Trophoblast cell (in vitro differentiated cells and primary cell): ENCODE results near the gene CNTN4.

ENCODE experiments used
- DNase-seq, 2 donors: peaks; one replicate each; pipeline ENCODE4 v3.0.0-alpha.2; 2016
- H2AFZ ChIP-seq: 2 replicates; pipeline ENCODE4 v1.6.1; 2013; ENCODE audit warnings: low read length, moderate library complexity, mild to moderate bottlenecking; ENCODE audit not compliant: insufficient read depth, poor library complexity
- H2AK5ac ChIP-seq: 2 replicates; pipeline ENCODE4 v1.6.1; 2013; ENCODE audit warnings: mild to moderate bottlenecking, low read length
- H2BK120ac ChIP-seq: 2 replicates; pipeline ENCODE4 v1.6.1; 2013; ENCODE audit warnings: low read length, mild to moderate bottlenecking, moderate library complexity; ENCODE audit not compliant: insufficient read depth, poor library complexity
- H2BK12ac ChIP-seq: 2 replicates; pipeline ENCODE4 v1.6.1; 2013; ENCODE audit warnings: mild to moderate bottlenecking, low read length, moderate library complexity
- H2BK5ac ChIP-seq: 2 replicates; pipeline ENCODE4 v1.6.1; 2013; ENCODE audit warnings: low read length, low read depth, moderate library complexity, mild to moderate bottlenecking; ENCODE audit not compliant: poor library complexity
- H3K14ac ChIP-seq: 2 replicates; pipeline ENCODE4 v1.6.1; 2013; ENCODE audit warnings: mild to moderate bottlenecking, low read length
- H3K18ac ChIP-seq: 2 replicates; pipeline ENCODE4 v1.6.1; 2013; ENCODE audit warnings: mild to moderate bottlenecking, low read length
- H3K23ac ChIP-seq: 2 replicates; pipeline ENCODE4 v1.6.1; 2013; ENCODE audit warnings: low read length
- H3K27ac ChIP-seq: 2 replicates; pipeline ENCODE4 v1.5.1; 2013; ENCODE audit warnings: low read depth, mild to moderate bottlenecking, inconsistent platforms, low read length, moderate library complexity
- H3K27me3 ChIP-seq: 2 replicates; pipeline ENCODE4 v1.6.1; 2013; ENCODE audit warnings: inconsistent platforms, mild to moderate bottlenecking, low read length, moderate library complexity; ENCODE audit not compliant: insufficient read depth
- H3K36me3 ChIP-seq, 2 experiments: 1 replicate in 1 of 2; 2 replicates in 1 of 2; pipeline ENCODE4 v1.6.1; 2013; ENCODE audit warnings: low read length in 2 of 2, mild to moderate bottlenecking in 2 of 2, moderate library complexity in 1 of 2; ENCODE audit not compliant: insufficient read depth in 2 of 2, control insufficient read depth in 1 of 2
- H3K4ac ChIP-seq: 2 replicates; pipeline ENCODE4 v1.6.1; 2013; ENCODE audit warnings: low read depth, mild to moderate bottlenecking, low read length, moderate library complexity
- H3K4me1 ChIP-seq, 2 experiments: 1 replicate in 1 of 2; 2 replicates in 1 of 2; pipeline ENCODE4 v1.6.1; 2013; ENCODE audit warnings: low read length in 2 of 2, mild to moderate bottlenecking in 2 of 2, moderate library complexity in 1 of 2; ENCODE audit not compliant: insufficient read depth in 2 of 2, control insufficient read depth in 1 of 2
- H3K4me2 ChIP-seq: 2 replicates; pipeline ENCODE4 v1.6.1; 2013; ENCODE audit warnings: inconsistent platforms, mild to moderate bottlenecking, low read length, moderate library complexity
- H3K4me3 ChIP-seq: 2 replicates; pipeline ENCODE4 v1.5.1; 2013; ENCODE audit warnings: mild to moderate bottlenecking, low read depth, low read length, inconsistent platforms
- H3K79me1 ChIP-seq: one replicate; pipeline ENCODE4 v1.6.1; 2013; ENCODE audit warnings: low read length
- H3K79me2 ChIP-seq: 2 replicates; pipeline ENCODE4 v1.6.1; 2013; ENCODE audit warnings: low read length, mild to moderate bottlenecking; ENCODE audit not compliant: control insufficient read depth, insufficient read depth, poor library complexity
- H3K9ac ChIP-seq: 2 replicates; pipeline ENCODE4 v1.6.1; 2013; ENCODE audit warnings: mild to moderate bottlenecking, low read length
- H3K9me3 ChIP-seq: 2 replicates; pipeline ENCODE4 v1.6.1; 2013; ENCODE audit warnings: low read depth, mild to moderate bottlenecking, control low read depth, inconsistent platforms, low read length; ENCODE audit not compliant: insufficient read depth
- H4K12ac ChIP-seq: 2 replicates; pipeline ENCODE4 v1.6.1; 2013; ENCODE audit warnings: low read depth, mild to moderate bottlenecking, low read length, moderate library complexity
- H4K8ac ChIP-seq: 2 replicates; pipeline ENCODE4 v1.6.1; 2013; ENCODE audit warnings: low read depth, mild to moderate bottlenecking, low read length, moderate library complexity
- H4K91ac ChIP-seq: one replicate; pipeline ENCODE4 v1.6.1; 2013; ENCODE audit warnings: low read depth, mild to moderate bottlenecking, low read length, moderate library complexity
- WGBS: extraction: QIAGEN DNeasy Blood & Tissue Kit; methylation state at CpG from one replicate; pipeline ENCODE4 v1.1.7; 2013; ENCODE audit warnings: missing lambda C conversion rate; ENCODE audit not compliant: insufficient read length, insufficient coverage; ENCODE audit errors: extremely low coverage; 5-methylcytosine and 5-hydroxymethylcytosine counted together

CNTN4 gene

GRCh38 chr3:2301361-2301760 is 202.7 kb downstream of the CNTN4 start:
- Histone ChIP-seq H3K4me1 (no peaks in the 10 kb centered on the region), H3K23ac (no peak overlapping the region), H3K79me2 (no peaks in the 10 kb centered on the region), H2AK5ac (no peak overlapping the region), H3K4ac (no peak overlapping the region), H2BK120ac (no peak overlapping the region), H3K4me3 (no peak overlapping the region), H3K27ac (no peak overlapping the region), H3K9ac (no peak overlapping the region), H3K27me3 (no peaks in the 10 kb centered on the region), H3K36me3 (no peaks in the 10 kb centered on the region), H3K79me1 (no peaks in the 10 kb centered on the region), H2AFZ (no peak overlapping the region), H2BK5ac (no peak overlapping the region), H3K9me3 (no peaks in the 10 kb centered on the region), H4K91ac (no peak overlapping the region), H3K4me2 (no peak overlapping the region), H4K8ac (no peak overlapping the region), H4K12ac (no peak overlapping the region), H3K14ac (no peak overlapping the region), H2BK12ac (no peak overlapping the region), H3K18ac (no peak overlapping the region)
- DNase-seq = no peak
- no CpG with 5 or more reads among the region's 1 CpG for WGBS

- H3K27me3 ChIP-seq = no peaks in the 10 kb centered on the region
- no CpG with 5 or more reads among the region's 6 CpGs for WGBS
- peak in 1 of 2 donors; percentile 26 for DNase-seq
- H3K23ac ChIP-seq = no peak overlapping the region
- H2AK5ac ChIP-seq = no peak overlapping the region
- H4K91ac ChIP-seq = no peak overlapping the region
- no peak overlapping the region for H3K4me3 ChIP-seq
- no peak overlapping the region for H3K27ac ChIP-seq
- H3K79me2 ChIP-seq = no peaks in the 10 kb centered on the region
- no peaks in the 10 kb centered on the region for H3K36me3 ChIP-seq
- H3K4me2 ChIP-seq = no peak overlapping the region
- H3K14ac ChIP-seq = no peak overlapping the region
- H3K4me1 ChIP-seq = no peaks in the 10 kb centered on the region
- H3K9ac ChIP-seq = no peak overlapping the region
- no peak overlapping the region for H2AFZ ChIP-seq
- H2BK5ac ChIP-seq = no peak overlapping the region
- H4K12ac ChIP-seq = no peak overlapping the region
- H3K18ac ChIP-seq = no peak overlapping the region
- H2BK12ac ChIP-seq = no peak overlapping the region
- no peak overlapping the region for H4K8ac ChIP-seq
- no peaks in the 10 kb centered on the region for H3K79me1 ChIP-seq
- no peaks in the 10 kb centered on the region for H3K9me3 ChIP-seq
- no peak overlapping the region for H2BK120ac ChIP-seq
- no peak overlapping the region for H3K4ac ChIP-seq
These were observed 204.9 kb downstream of the CNTN4 start for GRCh38 chr3:2303566-2303965.

DNA sequence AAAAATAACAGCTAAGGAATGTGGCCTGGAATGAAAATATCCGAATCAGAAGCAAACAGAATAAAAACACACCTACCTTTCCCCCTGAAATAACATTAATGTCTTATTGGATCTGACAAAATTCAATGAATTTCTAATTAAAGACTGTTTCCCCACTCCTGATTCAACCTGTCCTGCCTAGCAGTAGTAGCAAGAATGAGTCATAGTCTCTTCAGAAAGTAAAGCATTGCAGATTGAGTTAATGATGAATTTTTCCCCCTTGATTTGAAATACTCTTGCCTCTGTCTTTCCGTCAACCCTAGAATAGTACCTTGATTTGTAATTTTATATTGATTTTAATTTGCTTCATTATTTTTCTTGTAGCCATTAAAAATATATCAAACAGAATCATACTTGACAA is 212.4 kb downstream of the CNTN4 start:
- Histone ChIP-seq H4K91ac (no peak overlapping the region), H4K12ac (no peak overlapping the region), H2BK5ac (no peak overlapping the region), H3K4me3 (no peak overlapping the region), H3K9ac (no peak overlapping the region), H3K27me3 (no peaks in the 10 kb centered on the region), H4K8ac (no peak overlapping the region), H3K36me3 (no peaks in the 10 kb centered on the region), H3K4me2 (no peak overlapping the region), H3K27ac (no peak overlapping the region), H3K4ac (no peak overlapping the region), H3K18ac (no peak overlapping the region), H3K4me1 (no peaks in the 10 kb centered on the region), H2BK120ac (no peak overlapping the region), H3K79me2 (no peaks in the 10 kb centered on the region), H2AFZ (no peak overlapping the region), H3K9me3 (no peaks in the 10 kb centered on the region), H3K79me1 (no peaks in the 10 kb centered on the region), H3K23ac (no peak overlapping the region), H2AK5ac (no peak overlapping the region), H2BK12ac (no peak overlapping the region), H3K14ac (no peak overlapping the region)
- DNase-seq = no peak
- WGBS = no CpG with 5 or more reads among the region's 2 CpGs

GRCh38 chr3:2317521-2317920 is 218.9 kb downstream of the CNTN4 start:
- no peaks in the 10 kb centered on the region for H3K79me1 ChIP-seq
- no peaks in the 10 kb centered on the region for H3K27me3 ChIP-seq
- H3K14ac ChIP-seq = no peak overlapping the region
- H2BK12ac ChIP-seq = no peak overlapping the region
- H3K9me3 ChIP-seq = no peaks in the 10 kb centered on the region
- H3K36me3 ChIP-seq = no peaks in the 10 kb centered on the region
- no peaks in the 10 kb centered on the region for H3K4me1 ChIP-seq
- H3K79me2 ChIP-seq = no peaks in the 10 kb centered on the region
- no peak overlapping the region for H4K8ac ChIP-seq
- no peak overlapping the region for H2BK120ac ChIP-seq
- no peak overlapping the region for H3K4me3 ChIP-seq
- no peak overlapping the region for H4K12ac ChIP-seq
- H2AFZ ChIP-seq = no peak overlapping the region
- no peak overlapping the region for H3K4ac ChIP-seq
- no peak overlapping the region for H3K9ac ChIP-seq
- DNase-seq = no peak
- H4K91ac ChIP-seq = no peak overlapping the region
- H2AK5ac ChIP-seq = no peak overlapping the region
- H3K4me2 ChIP-seq = no peak overlapping the region
- no peak overlapping the region for H2BK5ac ChIP-seq
- H3K23ac ChIP-seq = no peak overlapping the region
- H3K18ac ChIP-seq = no peak overlapping the region
- H3K27ac ChIP-seq = no peak overlapping the region
- no CpG with 5 or more reads among the region's 7 CpGs for WGBS
